GM23338 (cell line): ENCODE measurements around the gene PXDN. TPM values are rescaled to one million over a fixed set of nuclear protein-coding genes. Genes with fewer than 3 reads are reported as not detected.

ENCODE experiments used
- ATAC-seq: fragments of 200-7000 bp; cut with Tn5 transposase; 3 replicates; pipeline ENCODE4 v1.9.1; 2020
- DNase-seq: peaks from one replicate; pipeline ENCODE4 v3.0.0-alpha.2; 2015; ENCODE audit warnings: low spot score
- H2AFZ ChIP-seq: fragments of 200-600 bp; sonication (generic); 2 replicates; pipeline ENCODE4 v1.8.0; 2016; ENCODE audit warnings: antibody characterized with exemption, mild to moderate bottlenecking, moderate library complexity
- H3F3A ChIP-seq: fragments of 200-600 bp; sonication (generic); replicated peaks from 2 replicates; pipeline ENCODE4 v1.8.0; 2017; ENCODE audit warnings: antibody characterized with exemption, mixed run types, low read depth
- H3K27ac ChIP-seq: fragments of 200-600 bp; sonication (generic); 2 replicates; pipeline ENCODE4 v1.6.1; 2016; ENCODE audit warnings: low read depth
- H3K27me3 ChIP-seq: fragments of 200-600 bp; sonication (generic); 2 replicates; pipeline ENCODE4 v1.8.0; 2016; ENCODE audit warnings: mild to moderate bottlenecking, mixed run types, moderate library complexity; ENCODE audit not compliant: insufficient read depth
- H3K36me3 ChIP-seq: fragments of 200-600 bp; sonication (generic); 2 replicates; pipeline ENCODE4 v1.8.0; 2016; ENCODE audit warnings: mild to moderate bottlenecking; ENCODE audit not compliant: insufficient read depth
- H3K4me1 ChIP-seq: fragments of 200-600 bp; sonication (generic); 2 replicates; pipeline ENCODE4 v1.8.0; 2016; ENCODE audit warnings: mild to moderate bottlenecking, moderate library complexity; ENCODE audit not compliant: insufficient read depth
- H3K4me2 ChIP-seq: fragments of 200-600 bp; sonication (generic); 2 replicates; pipeline ENCODE4 v1.7.1; 2017; ENCODE audit warnings: mixed run types
- H3K4me3 ChIP-seq: fragments of 200-600 bp; sonication (generic); 2 replicates; pipeline ENCODE4 v1.6.1; 2016; ENCODE audit warnings: mixed run types
- H3K79me2 ChIP-seq: fragments of 200-600 bp; sonication (generic); replicated peaks from 2 replicates; pipeline ENCODE4 v1.8.0; 2017; ENCODE audit warnings: mild to moderate bottlenecking; ENCODE audit not compliant: insufficient read depth
- H3K9me2 ChIP-seq: fragments of 200-600 bp; sonication (generic); 2 replicates; pipeline ENCODE4 v1.8.0; 2017; ENCODE audit not compliant: insufficient read depth
- H4K20me1 ChIP-seq: fragments of 200-600 bp; sonication (generic); replicated peaks from 2 replicates; pipeline ENCODE4 v1.8.0; 2017; ENCODE audit warnings: mild to moderate bottlenecking; ENCODE audit not compliant: insufficient read depth
- H3K27ac Mint-ChIP-seq: 2 replicates; pipeline ENCODE4 v1.8.0; 2020; ENCODE audit warnings: inconsistent platforms, mild to moderate bottlenecking, moderate library complexity, mixed read lengths
- H3K27me3 Mint-ChIP-seq: 3 replicates; pipeline ENCODE4 v1.8.0; 2022; ENCODE audit warnings: low read depth, mild to moderate bottlenecking, moderate library complexity, mixed read lengths, inconsistent platforms; ENCODE audit not compliant: insufficient read depth, poor library complexity
- H3K36me3 Mint-ChIP-seq: 3 replicates; pipeline ENCODE4 v1.8.0; 2021; ENCODE audit warnings: low read depth, mild to moderate bottlenecking, inconsistent platforms, moderate library complexity, mixed read lengths
- H3K4me1 Mint-ChIP-seq: 3 replicates; pipeline ENCODE4 v1.8.0; 2020; ENCODE audit warnings: mild to moderate bottlenecking, inconsistent platforms, mixed read lengths
- H3K4me3 Mint-ChIP-seq: 3 replicates; pipeline ENCODE4 v1.8.0; 2021; ENCODE audit warnings: moderate library complexity, mild to moderate bottlenecking, inconsistent platforms, mixed read lengths
- H3K9me3 Mint-ChIP-seq: 3 replicates; pipeline ENCODE4 v1.8.0; 2020; ENCODE audit warnings: moderate library complexity, mild to moderate bottlenecking, inconsistent platforms, mixed read lengths
- JUNB ChIP-seq: IDR thresholded peaks from one replicate; pipeline ENCODE4 v1.6.1; 2016; ENCODE audit warnings: antibody characterized with exemption; ENCODE audit not compliant: unreplicated experiment
- NANOG ChIP-seq: IDR thresholded peaks from 2 replicates; pipeline ENCODE4 v1.6.1; 2016; ENCODE audit warnings: antibody characterized with exemption, borderline replicate concordance
- POLR2AphosphoS5 ChIP-seq: IDR thresholded peaks from 2 replicates; pipeline ENCODE4 v1.6.1; 2016; ENCODE audit warnings: antibody characterized with exemption, low read depth
- REST ChIP-seq: IDR thresholded peaks from one replicate; pipeline ENCODE4 v1.6.1; 2018; ENCODE audit warnings: antibody characterized with exemption; ENCODE audit not compliant: unreplicated experiment
- ZNF331 ChIP-seq: fragments of 250-450 bp; sonication (Bioruptor Pico); IDR thresholded peaks from 2 replicates; pipeline ENCODE4 v1.5.0; 2020; ENCODE audit warnings: low read depth, mild to moderate bottlenecking, moderate library complexity
- ZNF462 ChIP-seq: fragments of 250-450 bp; sonication (Bioruptor Pico); IDR thresholded peaks from 2 replicates; pipeline ENCODE4 v1.5.0; 2020; ENCODE audit warnings: mild to moderate bottlenecking, moderate library complexity
- polyA plus RNA-seq: library from polyadenylated mRNA; unstranded; fragments of >200 nt; fragmentation: Nextera tagmentation; extraction: Ambion mirVana; gene quantifications from 2 replicates; pipeline ENCODE4 v1.2.1, GENCODE V29; 2016
- total RNA-seq: library from RNA; depleted of rRNA; stranded (reverse); fragments of >200 nt; shearing (Covaris generic); gene quantifications from 2 replicates; pipeline ENCODE4 v1.2.3, GENCODE V29; 2014

PXDN gene
- total and polyA plus RNA-seq, 2 experiments from 2014 or later, result 42.2 to 225 TPM

- Mint-ChIP-seq H3K27me3 (peaks cover 5% of the 10 kb centered on the region), H3K9me3 (no peaks in the 10 kb centered on the region; the same call in 2 of the 3 replicates), H3K4me1 (peaks cover 14% of the 10 kb centered on the region), H3K4me3 (no peak overlapping the region), H3K27ac (no peak overlapping the region), H3K36me3 (peaks cover 4% of the 10 kb centered on the region)
- Histone ChIP-seq H3K36me3 (no peaks in the 10 kb centered on the region), H3K27me3 (no peaks in the 10 kb centered on the region), H3K9me2 (no peaks in the 10 kb centered on the region), H2AFZ (no peak overlapping the region), H3K4me3 (no peak overlapping the region), H3F3A (no peaks in the 10 kb centered on the region), H3K4me2 (no peak overlapping the region), H3K27ac (no peak overlapping the region), H3K79me2 (no peaks in the 10 kb centered on the region), H3K4me1 (no peaks in the 10 kb centered on the region), H4K20me1 (no peaks in the 10 kb centered on the region)
- no peak for TF ChIP-seq NANOG
- no peak for TF ChIP-seq JUNB
- TF ChIP-seq POLR2AphosphoS5, result no peak
- no peak for TF ChIP-seq REST
- TF ChIP-seq ZNF331 (CRISPR knock-in tag), result no peak
- no peak for TF ChIP-seq ZNF462 (CRISPR knock-in tag)
- ATAC-seq (no peak), DNase-seq (no peak)
Measured at GRCh38 chr2:1584051-1584531, 160.2 kb downstream of the PXDN start.
